H1 (cell line): ENCODE results near the gene CMTM2. TPM values are rescaled to one million over a fixed set of nuclear protein-coding genes. Genes with fewer than 3 reads are reported as not detected.

Experiments
- CTBP2 ChIP-seq: IDR thresholded peaks from 2 replicates; pipeline ENCODE4 v1.7.0; 2011; ENCODE audit warnings: borderline replicate concordance, mild to moderate bottlenecking, moderate library complexity, mixed read lengths, low read length; ENCODE audit not compliant: insufficient read depth, insufficient read length
- EZH2 ChIP-seq: fragments of 200-600 bp; sonication (generic); IDR thresholded peaks from 2 replicates; pipeline ENCODE4 v1.7.1; 2012; ENCODE audit warnings: low read depth, mild to moderate bottlenecking, moderate library complexity, low read length, inconsistent platforms; ENCODE audit not compliant: severe bottlenecking
- GTF2F1 ChIP-seq: IDR thresholded peaks from 2 replicates; pipeline ENCODE4 v1.6.1; 2012; ENCODE audit warnings: low read depth, low read length, improper control_type of control experiment, borderline replicate concordance
- JUN ChIP-seq: IDR thresholded peaks from 2 replicates; pipeline ENCODE4 v1.6.1; 2011; ENCODE audit warnings: low read depth, mild to moderate bottlenecking, improper control_type of control experiment, low read length
- PHF8 ChIP-seq: fragments of 200-600 bp; sonication (generic); conservative IDR thresholded peaks from 2 replicates; pipeline ENCODE4 v1.7.1; 2012; ENCODE audit warnings: low read depth, mild to moderate bottlenecking, inconsistent platforms, low read length, moderate library complexity
- RAD21 ChIP-seq, 2 experiments: IDR thresholded peaks in 1 of 2; conservative IDR thresholded peaks in 1 of 2; 2 replicates each; pipeline ENCODE4 v1.6.1; 2011; ENCODE audit warnings: low read depth in 2 of 2, low read length in 2 of 2, improper control_type of control experiment in 1 of 2, inconsistent platforms in 1 of 2, mild to moderate bottlenecking in 1 of 2, moderate library complexity in 1 of 2
- RNF2 ChIP-seq: fragments of 200-900, 300-1000 bp; sonication (generic); IDR thresholded peaks from 2 replicates; pipeline ENCODE4 v1.7.1; 2016; ENCODE audit warnings: borderline replicate concordance, low read depth, mild to moderate bottlenecking, antibody characterized with exemption, low read length; ENCODE audit not compliant: poor library complexity, severe bottlenecking; ENCODE audit errors: missing control alignments
- USF2 ChIP-seq: IDR thresholded peaks from 2 replicates; pipeline ENCODE4 v1.6.1; 2011; ENCODE audit warnings: low read length, improper control_type of control experiment
- polyA plus RNA-seq, 7 experiments: library from polyadenylated mRNA; depleted of rRNA in 3 of 7; stranded (reverse) in 5 of 7; unstranded in 2 of 7; fragments of >200 nt in 5 of 7; fragments of 200-250 nt in 2 of 7; gene quantifications; 1 replicate in 5 of 7; 2 replicates in 1 of 7; 4 replicates in 1 of 7; pipeline versions ENCODE4 v1.2.1 to v1.2.3, GENCODE V29; 2011 to 2013; ENCODE audit warnings: missing spikeins in 2 of 7, mixed read lengths in 2 of 7
- total RNA-seq: library from RNA; stranded (reverse); fragmentation: NEBNext Ultra II Directional; extraction: Animal tissue kit (Norgen Biotek cat#: 25700); gene quantifications from 2 replicates; pipeline ENCODE4 v1.2.1, GENCODE V29; 2021
- TF ChIP-seq, protein P1 (sequence below): fragments of 300-600 bp; sonication (generic); IDR thresholded peaks from 2 replicates; pipeline ENCODE4 v1.7.1; 2012; ENCODE audit warnings: low read length, moderate library complexity, mild to moderate bottlenecking, inconsistent platforms; ENCODE audit not compliant: insufficient replicate concordance

The CMTM2 gene
- total and polyA plus RNA-seq, 2 of the 8 experiments (the other 6 are each of a cell fraction or from before 2014, with no cell fraction given): not detected

- TF ChIP-seq, protein P1, sequence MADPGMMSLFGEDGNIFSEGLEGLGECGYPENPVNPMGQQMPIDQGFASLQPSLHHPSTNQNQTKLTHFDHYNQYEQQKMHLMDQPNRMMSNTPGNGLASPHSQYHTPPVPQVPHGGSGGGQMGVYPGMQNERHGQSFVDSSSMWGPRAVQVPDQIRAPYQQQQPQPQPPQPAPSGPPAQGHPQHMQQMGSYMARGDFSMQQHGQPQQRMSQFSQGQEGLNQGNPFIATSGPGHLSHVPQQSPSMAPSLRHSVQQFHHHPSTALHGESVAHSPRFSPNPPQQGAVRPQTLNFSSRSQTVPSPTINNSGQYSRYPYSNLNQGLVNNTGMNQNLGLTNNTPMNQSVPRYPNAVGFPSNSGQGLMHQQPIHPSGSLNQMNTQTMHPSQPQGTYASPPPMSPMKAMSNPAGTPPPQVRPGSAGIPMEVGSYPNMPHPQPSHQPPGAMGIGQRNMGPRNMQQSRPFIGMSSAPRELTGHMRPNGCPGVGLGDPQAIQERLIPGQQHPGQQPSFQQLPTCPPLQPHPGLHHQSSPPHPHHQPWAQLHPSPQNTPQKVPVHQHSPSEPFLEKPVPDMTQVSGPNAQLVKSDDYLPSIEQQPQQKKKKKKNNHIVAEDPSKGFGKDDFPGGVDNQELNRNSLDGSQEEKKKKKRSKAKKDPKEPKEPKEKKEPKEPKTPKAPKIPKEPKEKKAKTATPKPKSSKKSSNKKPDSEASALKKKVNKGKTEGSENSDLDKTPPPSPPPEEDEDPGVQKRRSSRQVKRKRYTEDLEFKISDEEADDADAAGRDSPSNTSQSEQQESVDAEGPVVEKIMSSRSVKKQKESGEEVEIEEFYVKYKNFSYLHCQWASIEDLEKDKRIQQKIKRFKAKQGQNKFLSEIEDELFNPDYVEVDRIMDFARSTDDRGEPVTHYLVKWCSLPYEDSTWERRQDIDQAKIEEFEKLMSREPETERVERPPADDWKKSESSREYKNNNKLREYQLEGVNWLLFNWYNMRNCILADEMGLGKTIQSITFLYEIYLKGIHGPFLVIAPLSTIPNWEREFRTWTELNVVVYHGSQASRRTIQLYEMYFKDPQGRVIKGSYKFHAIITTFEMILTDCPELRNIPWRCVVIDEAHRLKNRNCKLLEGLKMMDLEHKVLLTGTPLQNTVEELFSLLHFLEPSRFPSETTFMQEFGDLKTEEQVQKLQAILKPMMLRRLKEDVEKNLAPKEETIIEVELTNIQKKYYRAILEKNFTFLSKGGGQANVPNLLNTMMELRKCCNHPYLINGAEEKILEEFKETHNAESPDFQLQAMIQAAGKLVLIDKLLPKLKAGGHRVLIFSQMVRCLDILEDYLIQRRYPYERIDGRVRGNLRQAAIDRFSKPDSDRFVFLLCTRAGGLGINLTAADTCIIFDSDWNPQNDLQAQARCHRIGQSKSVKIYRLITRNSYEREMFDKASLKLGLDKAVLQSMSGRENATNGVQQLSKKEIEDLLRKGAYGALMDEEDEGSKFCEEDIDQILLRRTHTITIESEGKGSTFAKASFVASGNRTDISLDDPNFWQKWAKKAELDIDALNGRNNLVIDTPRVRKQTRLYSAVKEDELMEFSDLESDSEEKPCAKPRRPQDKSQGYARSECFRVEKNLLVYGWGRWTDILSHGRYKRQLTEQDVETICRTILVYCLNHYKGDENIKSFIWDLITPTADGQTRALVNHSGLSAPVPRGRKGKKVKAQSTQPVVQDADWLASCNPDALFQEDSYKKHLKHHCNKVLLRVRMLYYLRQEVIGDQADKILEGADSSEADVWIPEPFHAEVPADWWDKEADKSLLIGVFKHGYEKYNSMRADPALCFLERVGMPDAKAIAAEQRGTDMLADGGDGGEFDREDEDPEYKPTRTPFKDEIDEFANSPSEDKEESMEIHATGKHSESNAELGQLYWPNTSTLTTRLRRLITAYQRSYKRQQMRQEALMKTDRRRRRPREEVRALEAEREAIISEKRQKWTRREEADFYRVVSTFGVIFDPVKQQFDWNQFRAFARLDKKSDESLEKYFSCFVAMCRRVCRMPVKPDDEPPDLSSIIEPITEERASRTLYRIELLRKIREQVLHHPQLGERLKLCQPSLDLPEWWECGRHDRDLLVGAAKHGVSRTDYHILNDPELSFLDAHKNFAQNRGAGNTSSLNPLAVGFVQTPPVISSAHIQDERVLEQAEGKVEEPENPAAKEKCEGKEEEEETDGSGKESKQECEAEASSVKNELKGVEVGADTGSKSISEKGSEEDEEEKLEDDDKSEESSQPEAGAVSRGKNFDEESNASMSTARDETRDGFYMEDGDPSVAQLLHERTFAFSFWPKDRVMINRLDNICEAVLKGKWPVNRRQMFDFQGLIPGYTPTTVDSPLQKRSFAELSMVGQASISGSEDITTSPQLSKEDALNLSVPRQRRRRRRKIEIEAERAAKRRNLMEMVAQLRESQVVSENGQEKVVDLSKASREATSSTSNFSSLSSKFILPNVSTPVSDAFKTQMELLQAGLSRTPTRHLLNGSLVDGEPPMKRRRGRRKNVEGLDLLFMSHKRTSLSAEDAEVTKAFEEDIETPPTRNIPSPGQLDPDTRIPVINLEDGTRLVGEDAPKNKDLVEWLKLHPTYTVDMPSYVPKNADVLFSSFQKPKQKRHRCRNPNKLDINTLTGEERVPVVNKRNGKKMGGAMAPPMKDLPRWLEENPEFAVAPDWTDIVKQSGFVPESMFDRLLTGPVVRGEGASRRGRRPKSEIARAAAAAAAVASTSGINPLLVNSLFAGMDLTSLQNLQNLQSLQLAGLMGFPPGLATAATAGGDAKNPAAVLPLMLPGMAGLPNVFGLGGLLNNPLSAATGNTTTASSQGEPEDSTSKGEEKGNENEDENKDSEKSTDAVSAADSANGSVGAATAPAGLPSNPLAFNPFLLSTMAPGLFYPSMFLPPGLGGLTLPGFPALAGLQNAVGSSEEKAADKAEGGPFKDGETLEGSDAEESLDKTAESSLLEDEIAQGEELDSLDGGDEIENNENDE: no peak
- TF ChIP-seq PHF8: no peak
- TF ChIP-seq RAD21 (IDR thresholded peaks at IDR 0.05 in 1 of 2, conservative IDR thresholded peaks at IDR 0.05 in 1 of 2; ENCODE audit: low read depth in 2 of 2, low read length in 2 of 2): no peak
- TF ChIP-seq GTF2F1: no peak
- no peak for TF ChIP-seq EZH2
- no peak for TF ChIP-seq JUN
- no peak for TF ChIP-seq RNF2
- TF ChIP-seq CTBP2: no peak
- TF ChIP-seq USF2: no peak
These were observed 38.5 kb downstream of the CMTM2 start (continued) for GRCh38 chr16:66617728-66618127.
